ENCODE results near the gene CRYGC.

- TF ChIP-seq CTCF (IDR thresholded peaks at IDR 0.05) = no peak
- no peak for TF ChIP-seq POLR2A (IDR thresholded peaks at IDR 0.05)
Observed at GRCh38 chr2:208147008-208147407, 17.4 kb upstream of the CRYGC start.
